HG02798 (cell line): ENCODE results near the gene MAP2.
"Not testable (repeated sequence)": the region's sequence is repeated elsewhere in the genome, so short reads cannot be mapped to it uniquely, and the experiment has no call there.

Experiments used
- ATAC-seq: cut with Tn5 transposase; IDR thresholded peaks from one replicate; pipeline ENCODE4 v1.9.1; 2021; ENCODE audit warnings: mild to moderate bottlenecking; ENCODE audit not compliant: unreplicated experiment, poor library complexity

The MAP2 gene

DNA sequence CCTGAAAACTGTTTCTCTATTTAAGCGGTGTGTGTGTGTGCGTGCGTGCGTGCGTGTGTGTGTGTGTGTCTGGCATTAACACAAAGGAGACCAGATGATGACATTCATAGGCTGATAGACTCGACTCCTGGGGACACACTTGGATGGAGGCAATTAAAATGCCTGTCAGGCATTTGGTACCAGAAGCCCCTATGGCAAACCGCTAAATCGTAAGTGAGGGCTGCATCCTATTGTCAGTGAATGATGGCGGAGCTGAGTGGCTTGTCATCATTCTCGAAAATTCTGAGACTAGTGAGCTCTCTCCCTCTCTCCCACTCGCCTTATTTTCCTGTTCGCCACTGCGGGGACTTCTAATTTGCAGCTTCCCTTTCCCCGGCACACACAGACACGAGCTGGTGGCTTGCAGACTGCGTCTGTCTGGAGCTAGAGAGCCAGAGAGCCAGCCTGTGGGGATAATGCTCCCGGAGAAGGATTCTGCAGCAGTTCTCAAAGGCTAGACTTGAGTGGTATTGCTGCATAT, 155.4 kb downstream of the MAP2 start:
- no peak for ATAC-seq

DNA sequence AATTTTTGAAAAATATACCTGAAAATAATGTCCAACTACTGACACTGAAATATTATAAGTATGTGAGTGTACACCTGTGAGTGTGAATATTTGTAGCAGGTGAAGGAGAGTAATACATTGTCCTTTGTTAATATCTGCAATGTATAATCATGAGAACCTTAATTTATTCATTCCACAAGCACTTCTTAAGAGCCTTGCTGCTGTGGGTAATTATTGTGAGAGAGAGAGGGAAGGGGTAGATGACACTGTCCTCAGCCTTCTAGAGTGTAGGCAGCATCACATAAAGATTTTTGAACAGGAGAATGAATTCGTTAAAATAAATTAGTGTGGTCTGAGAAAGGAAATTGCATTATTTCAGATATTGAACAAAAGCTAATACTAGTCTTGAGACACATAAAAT, 157.2 kb downstream of the MAP2 start:
- no peak for ATAC-seq

DNA sequence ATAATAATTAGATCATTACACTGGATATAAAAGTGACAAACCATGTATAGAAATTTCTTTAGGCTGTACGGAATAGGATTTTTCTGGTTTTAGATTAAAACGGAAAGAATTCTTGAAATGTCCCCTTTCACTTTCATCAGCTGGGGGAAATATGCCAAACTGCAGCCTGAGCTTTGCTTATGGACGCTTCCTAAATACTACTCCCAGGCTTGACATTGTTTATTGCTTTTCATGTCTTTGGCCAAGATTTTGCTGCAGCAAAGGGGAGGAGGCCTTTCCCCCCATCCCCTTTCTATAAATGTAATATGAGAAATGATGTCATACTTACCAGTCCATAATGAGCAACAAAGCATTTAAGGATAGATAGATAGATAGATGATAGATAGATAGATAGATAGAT, 158.4 kb downstream of the MAP2 start:
- ATAC-seq, result no peak

DNA sequence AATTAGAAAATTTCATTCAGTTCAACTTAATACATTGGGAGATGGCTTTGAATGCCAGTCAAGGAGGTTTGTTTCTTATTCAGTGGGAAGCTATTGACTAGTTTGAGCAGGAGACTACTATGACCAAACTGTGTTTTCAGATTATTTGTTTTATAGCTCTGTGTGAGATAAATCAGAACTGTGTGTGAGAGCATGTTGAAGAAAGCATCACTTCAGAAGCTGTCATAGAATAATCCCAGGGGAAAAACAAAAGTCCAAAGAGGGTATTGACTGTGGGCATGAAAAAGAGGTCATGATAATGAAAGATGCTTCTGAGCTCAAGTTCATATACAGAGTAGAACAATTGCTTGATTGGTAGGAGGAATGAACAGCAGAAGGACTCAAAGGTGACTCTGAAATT, 160.6 kb downstream of the MAP2 start:
- no peak for ATAC-seq

DNA sequence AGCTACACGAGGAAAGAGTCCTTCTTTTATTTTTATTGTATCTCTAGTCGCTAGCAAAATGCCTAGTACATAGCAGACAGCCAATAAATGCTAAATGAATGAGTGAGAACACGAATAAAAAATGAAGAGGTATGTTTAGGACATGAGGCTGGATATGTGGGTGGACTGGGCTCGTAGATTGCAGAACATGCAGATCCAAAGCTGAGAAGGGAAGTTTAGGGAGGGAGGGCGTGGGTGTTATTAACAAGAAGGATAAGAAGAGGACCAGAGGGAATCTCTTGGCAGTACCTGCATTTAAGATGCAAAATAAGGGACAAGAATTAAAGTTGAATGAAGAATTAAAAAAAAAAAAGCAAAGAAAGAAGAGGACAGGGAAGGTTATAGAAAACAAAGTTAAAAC, 161.1 kb downstream of the MAP2 start:
- ATAC-seq, result no peak

DNA sequence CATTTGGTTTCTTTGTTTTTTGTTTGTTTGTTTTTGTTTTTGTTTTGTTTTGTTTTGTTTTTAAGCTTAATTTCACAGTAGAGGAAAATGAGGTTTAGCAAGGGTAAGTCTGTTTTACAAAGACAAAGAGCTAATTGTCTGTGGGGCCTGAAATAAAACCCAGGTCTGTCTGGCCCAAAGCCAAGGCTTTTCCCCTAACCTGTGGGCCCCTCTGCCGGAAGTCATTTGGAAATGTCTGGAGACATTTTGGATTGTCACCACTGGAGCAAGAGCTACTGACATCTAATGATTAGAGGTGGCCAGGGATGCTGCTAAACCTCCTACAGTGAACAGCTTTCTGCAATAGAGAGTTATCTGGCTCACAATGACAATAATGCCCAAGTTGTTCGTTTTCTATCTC, 167.2 kb downstream of the MAP2 start:
- ATAC-seq, result no peak

DNA sequence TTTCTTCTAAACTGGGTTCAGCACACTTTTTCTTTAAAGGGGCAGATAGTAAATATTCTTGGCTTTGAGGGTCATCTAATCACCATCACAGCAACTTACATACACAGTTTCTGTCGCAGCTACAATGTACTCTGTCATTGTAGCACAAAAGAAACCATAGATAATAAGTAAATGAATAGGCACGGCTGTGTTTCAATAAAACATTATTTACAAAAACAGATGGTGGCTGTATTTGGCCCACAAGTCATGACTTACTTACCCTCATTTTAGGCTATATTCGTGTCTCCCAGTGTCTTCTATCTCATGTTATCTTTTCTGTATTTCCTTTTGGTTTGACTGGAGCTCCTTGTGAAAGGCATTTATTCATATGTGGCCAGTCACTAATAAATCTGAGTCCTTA, 168.3 kb downstream of the MAP2 start:
- ATAC-seq, result no peak

DNA sequence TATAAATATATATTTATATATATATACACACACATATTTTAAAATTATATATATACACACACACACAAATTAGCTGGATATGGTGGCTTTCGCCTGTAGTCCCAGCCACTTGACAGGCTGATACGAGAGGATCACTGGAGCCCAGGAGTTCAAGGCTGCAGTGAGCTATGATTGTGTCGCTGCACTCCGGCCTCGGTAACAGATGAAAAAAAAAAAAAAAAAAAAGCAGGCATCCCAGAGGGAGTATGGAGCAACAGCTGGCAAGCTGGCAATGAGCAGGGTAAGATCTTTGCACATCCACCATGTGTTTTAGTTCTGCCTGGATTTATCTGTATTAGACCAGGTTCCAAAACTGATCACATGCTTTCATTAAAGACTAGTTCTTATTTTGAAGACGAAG, 170.1 kb downstream of the MAP2 start:
- no peak for ATAC-seq

DNA sequence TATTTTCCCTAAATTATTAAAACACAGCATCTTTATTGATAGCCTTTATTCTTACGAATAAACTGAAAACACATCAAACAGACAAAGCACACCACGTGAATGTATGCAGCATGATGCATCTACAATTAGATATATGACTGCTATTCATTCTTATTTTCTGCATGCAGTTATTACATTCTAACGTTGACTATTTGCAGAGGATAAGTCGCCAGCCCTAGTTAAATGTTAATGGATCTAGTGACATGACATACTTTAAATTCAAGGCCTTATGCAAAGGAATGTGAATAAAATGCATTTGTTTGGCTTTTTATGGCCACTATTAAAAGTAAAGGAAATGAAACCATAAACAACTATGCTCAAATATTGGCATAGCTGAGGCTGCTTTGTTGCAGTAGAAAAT, 172.4 kb downstream of the MAP2 start:
- no peak for ATAC-seq

DNA sequence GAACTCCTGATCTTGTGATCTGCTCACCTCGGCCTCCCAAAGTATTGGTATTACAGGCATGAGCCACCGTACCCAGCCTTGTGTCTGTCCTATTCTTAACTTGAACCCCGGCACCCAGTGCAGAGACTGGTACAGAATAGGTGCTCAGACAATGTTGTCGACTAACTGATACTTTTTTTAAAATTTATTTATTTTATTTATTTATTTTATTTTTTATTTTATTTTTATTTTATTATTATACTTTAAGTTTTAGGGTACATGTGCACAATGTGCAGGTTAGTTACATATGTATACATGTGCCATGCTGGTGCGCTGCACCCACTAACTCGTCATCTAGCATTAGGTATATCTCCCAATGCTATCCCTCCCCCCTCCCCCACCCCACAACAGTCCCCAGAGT, 174.4 kb downstream of the MAP2 start:
- ATAC-seq, result not testable (repeated sequence)

DNA sequence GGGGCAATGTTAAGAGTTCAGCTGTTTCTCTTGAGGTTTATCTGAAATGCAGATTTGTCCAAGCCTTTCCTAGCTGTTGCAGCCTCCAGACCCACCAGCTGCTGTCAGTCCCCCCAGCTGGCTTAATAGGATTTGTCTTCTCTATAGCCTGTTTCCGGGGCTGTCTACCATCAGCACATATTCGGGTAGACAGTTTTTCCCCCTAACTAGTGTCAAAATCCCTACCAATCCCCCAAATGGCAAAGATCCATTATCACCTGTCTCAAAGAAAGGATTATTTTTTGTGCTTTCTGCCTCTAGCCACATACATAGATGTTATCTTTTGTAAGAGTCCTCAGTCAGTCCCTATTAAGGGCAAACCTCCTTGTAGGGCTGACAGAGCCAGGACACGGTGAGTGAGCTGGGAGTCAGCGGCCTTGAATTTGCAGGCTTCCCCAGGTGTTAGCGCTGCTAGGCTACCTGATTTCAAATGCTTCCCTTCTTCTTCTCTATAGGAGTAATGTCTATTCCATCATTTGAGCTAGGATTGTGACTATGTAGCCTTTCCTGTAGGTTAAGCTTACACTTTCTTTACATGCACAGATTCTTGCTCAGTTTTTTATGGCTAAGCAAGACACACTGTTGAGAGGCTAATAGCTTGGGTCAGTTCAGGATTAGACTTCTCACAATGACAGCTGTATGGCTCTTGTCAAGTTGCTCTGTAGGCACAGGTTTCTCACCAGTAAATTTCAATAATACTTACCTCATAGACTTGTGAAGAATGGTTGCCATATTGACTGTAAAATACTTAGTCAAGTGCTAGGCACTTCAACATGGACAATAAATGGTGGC, 176.7 kb downstream of the MAP2 start:
- no peak for ATAC-seq

DNA sequence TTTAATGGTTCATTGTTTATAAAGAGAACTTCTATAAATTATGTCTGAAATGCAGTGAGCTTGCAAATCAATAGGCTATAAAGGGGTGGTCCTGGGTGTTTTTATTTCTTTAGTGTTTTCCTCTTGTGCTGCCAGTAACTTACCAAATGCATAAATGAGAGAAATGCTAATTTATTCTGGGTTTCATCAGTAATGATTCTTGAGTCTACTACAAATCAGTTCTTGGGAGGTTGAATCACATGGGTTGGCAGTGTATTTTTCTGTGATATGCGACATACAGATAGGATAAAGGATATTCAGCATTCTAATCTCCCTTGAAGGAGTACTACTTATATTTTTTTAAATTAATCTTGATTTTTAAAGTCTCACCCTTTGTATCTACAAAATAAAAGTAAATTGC, 177.7 kb downstream of the MAP2 start:
- ATAC-seq, result no peak

DNA sequence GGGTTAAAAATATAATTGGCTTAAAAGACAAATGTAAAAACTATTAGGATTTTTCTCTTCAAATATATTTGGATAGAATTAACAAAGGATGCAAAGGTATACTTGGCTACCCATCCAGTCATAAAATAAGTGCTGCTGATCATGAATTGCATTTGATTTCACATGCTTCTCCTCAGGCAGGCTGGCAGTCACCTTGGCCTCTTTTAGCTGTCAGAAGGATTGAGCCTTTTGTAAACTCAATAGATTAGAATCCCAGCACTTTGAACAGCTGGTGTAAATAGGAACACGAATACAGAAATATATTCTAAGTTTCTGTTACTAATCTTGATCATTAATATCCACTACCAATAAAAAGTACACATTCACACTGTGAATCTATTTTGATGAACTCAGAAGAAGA, 178.4 kb downstream of the MAP2 start:
- no peak for ATAC-seq

DNA sequence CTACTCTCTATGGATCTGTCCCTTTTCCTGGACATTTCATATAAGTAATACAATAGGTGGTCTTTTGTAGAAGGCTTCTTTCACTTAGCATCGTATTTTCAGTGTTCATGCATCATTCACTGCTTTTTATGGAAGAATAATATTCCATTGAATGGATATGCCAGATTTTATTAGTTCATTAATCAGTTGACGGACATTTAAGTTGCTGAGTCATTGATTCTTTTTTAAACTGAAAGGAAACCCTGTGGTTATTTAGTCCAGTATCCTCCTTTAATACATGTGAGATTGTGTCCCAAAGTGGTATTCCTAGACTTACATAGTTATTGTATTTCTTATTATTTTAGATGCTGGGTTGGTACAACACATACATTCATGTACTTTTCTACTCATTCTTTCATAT, 185.7 kb downstream of the MAP2 start:
- no peak for ATAC-seq

DNA sequence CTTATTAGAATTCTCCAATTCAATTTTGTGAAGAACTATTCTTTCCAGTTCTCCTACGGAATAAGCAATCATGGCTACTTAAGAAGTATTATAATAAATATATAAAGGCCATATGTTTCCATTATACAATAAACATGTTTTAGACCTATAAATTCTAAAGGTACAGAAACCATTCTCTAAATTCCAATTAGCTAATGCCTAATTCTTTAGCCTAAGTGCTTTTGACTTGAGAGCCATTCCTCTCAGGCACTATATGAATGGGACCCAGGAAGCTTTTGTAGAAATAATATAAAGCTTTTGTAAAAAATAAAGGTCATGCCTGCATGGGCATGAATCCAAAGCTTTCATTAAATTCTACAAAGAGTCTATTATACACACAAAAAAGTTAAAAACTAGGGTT, 186.8 kb downstream of the MAP2 start:
- ATAC-seq, result no peak

DNA sequence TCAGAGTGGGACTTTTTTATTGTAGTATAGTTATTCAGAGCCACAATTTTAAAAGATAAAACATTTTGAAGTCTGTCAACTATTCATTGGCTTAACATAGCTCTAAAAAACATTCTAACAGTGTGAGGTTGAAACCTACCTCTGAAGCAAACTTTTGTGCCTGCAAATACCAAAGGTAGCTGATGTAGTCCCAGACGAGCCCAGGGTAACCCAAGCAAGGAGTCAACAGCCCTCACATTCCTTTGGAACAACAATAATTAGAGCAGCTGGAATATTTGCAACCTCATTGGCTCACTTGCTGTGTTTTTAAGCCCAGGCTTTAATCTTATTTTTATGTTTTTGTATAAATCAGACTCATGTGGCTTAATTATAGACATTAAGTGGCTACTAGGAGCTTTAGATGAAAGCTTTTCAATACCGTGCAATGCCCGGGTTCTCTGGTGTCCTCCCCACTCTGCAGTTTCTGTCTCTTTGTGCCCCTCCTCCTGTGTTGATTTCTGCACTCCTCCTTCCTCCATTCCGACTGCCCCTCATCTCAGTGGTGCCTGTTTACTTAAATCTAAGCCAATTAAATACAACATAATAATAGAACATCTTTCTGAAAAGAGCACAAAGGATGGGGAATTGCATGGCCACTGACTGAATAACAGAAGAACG, 189.9 kb downstream of the MAP2 start:
- no peak for ATAC-seq

DNA sequence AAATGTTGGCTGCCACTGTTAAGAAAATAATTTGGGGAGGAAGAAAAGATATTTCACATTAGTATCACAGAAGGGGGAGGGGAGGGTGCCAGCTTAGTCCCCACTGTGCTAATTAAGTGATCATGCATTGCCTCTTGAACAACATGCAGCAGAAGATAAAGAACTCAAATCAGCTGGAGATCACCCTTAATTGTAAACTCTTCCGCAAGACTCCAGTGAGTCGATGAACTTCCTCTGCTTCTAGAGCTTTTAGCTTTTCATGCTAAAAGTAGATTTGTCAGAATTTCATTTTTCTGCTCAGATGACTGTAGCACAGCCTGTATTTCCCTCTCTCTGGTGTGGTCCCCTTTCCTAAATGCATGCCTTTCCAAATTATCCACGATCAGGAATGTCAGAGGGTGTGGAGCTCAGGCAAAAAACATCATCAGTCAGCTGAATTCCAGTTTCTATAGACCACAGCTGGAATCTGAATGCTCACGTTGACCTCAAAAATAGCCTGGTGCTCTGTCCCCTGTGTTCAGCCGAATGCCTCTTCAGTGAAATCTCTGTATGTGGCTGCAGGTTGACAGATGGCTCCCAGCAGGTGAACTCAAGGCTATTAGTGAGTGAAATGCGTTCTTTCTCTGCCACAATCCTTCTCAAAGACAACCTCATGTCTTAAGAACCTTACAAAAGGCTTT, 191.0 kb downstream of the MAP2 start:
- ATAC-seq, result no peak

DNA sequence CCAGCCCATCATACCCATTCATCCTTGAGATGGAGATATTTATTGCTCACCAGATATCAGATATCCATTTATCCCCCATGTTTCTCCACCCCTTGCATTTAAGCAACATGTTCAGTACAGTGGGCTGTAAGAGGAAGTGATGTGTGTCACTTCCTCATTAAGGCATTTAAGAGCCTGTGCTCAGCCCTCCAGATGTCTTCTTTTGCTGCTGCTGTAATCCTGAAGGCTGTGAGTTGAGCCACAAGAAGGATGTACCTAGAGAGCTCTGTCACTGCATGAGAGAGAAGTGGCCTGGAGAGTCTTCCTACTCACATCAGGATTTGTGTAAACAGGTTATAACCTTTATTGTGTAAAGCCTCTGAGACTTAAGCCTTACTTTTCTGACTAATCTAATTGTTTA, 195.9 kb downstream of the MAP2 start:
- ATAC-seq, result peak; percentile 44

DNA sequence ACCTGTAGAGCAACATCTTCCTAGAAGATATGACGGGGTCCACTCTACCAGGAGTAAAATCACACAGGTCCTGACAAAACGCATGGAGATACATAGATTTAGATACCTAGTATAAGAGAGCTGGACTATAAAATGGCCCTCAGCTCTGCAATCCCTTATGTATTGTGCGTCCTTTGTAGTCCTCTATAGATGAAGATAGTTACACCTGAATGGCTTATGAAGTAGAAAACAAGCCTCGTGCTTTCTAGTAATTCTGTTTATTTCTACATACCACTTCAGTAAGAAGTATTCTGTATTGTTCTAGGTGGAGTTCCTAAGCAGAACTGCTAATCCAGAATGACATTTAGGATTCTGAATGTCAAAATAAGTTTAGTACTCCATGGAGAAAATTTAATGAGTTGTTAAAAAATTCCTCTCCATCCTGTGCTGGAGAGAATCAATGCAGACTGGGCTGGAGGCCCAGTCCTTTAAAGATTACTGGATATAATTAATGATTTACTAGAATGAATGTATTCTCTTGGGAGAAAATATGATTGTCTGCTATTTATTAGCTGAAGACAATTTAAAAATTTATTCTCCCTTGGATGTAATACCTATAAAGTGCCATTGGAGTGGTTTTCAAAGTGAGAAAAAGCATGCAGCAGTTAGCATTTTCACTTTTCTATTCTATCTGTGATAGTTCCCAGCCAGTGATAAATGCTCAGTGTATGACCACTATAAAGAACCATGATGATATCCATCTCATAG, 200.5 kb downstream of the MAP2 start:
- no peak for ATAC-seq

DNA sequence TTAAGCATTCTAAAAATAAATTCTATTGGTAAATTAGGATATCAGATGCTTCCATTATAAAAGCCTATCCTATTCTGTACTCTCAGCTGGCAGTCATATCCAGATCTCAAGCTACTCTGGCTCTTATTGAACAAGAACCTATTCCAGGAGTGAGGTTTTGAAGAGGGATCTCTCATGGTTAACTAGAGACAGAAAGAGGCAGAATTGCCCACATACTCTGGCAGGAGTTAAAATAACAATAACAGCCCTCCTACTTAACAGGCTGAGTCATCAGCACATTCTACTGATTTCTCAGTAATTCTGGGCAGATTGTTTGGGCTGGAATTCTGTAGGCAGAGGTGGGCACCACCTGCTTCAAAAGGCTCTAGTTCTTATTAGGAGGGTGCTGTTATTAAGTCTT, 205.8 kb downstream of the MAP2 start:
- no peak for ATAC-seq

DNA sequence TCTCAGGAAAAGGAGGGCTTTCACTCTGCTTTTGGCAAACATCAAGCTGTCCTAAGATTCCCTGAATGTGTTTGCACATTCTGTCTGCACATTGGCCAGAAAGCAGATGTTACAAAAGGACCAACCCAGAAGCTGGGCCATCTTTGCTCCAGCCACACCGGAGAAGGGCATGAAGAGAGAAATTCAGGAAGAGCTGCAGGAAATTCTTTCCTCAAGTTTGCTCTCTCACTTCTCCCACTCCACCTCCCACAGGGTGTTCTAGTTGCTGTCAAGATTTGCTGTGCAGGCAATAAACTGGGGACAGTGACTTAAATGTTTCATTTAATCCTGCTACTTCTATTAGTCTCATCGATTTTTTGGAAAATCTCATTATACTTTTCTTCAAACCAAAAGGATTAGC, 210.1 kb downstream of the MAP2 start:
- ATAC-seq, result no peak
